GM12873 (cell line): Measurements from ENCODE around the gene RCAN1.

Experiments used
- TF ChIP-seq, protein P1 (sequence below): IDR thresholded peaks from 2 replicates; pipeline ENCODE4 v1.5.1; 2012; ENCODE audit warnings: low read depth, mild to moderate bottlenecking, moderate library complexity, low read length, control low read depth; ENCODE audit not compliant: insufficient read depth; ENCODE audit errors: missing control alignments

The RCAN1 gene

DNA sequence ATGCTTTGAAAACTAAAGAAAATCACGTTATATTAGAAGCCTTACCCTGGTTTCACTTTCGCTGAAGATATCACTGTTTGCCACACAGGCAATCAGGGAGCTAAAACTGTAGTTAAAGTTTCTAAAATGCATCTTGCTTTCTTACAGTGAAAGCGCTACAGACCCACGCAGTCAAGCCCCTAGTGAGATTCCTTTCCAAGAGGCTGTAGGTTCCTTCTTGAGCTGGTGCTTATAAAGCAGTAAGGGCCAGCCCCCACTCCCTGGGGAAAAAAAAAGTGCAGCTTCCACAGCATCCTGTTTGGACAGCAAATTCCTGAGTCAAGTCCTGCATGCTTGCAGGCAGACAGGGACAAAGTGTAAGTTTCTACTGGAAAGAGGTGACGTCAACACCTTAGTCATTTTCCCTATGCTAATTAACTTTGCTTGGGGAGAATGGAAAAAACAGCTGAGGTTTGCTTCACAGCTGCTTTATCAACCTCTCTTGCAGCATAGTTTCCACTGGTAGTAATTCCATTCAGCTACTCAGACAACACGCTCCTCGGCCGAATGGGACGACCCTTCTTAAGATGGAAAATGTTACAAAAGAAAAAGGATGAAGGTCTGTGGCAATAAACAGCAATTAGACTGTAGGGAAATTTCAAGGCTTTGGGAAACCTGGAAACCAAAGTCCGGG lies 88.2 kb downstream of the RCAN1 start:
- TF ChIP-seq, protein P1, sequence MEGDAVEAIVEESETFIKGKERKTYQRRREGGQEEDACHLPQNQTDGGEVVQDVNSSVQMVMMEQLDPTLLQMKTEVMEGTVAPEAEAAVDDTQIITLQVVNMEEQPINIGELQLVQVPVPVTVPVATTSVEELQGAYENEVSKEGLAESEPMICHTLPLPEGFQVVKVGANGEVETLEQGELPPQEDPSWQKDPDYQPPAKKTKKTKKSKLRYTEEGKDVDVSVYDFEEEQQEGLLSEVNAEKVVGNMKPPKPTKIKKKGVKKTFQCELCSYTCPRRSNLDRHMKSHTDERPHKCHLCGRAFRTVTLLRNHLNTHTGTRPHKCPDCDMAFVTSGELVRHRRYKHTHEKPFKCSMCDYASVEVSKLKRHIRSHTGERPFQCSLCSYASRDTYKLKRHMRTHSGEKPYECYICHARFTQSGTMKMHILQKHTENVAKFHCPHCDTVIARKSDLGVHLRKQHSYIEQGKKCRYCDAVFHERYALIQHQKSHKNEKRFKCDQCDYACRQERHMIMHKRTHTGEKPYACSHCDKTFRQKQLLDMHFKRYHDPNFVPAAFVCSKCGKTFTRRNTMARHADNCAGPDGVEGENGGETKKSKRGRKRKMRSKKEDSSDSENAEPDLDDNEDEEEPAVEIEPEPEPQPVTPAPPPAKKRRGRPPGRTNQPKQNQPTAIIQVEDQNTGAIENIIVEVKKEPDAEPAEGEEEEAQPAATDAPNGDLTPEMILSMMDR = no peak

DNA sequence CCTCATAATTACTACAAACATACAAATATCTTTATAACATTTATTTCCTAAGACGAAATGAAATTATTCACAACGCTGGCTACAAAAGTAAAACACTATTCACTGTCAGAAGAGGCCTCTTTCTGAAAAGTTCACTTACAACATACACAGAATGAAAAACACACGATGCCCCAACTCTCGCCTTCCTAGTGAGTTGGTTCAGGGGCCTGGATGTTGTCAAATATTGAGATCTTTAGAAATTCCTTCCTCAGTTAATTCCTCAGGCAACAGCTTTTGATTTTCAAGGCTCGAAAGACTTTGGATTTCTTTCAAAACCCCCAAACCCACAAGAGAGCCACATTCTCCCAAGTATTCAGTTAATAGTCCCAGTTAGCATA lies 88.7 kb downstream of the RCAN1 start:
- TF ChIP-seq, protein P1 = no peak

DNA sequence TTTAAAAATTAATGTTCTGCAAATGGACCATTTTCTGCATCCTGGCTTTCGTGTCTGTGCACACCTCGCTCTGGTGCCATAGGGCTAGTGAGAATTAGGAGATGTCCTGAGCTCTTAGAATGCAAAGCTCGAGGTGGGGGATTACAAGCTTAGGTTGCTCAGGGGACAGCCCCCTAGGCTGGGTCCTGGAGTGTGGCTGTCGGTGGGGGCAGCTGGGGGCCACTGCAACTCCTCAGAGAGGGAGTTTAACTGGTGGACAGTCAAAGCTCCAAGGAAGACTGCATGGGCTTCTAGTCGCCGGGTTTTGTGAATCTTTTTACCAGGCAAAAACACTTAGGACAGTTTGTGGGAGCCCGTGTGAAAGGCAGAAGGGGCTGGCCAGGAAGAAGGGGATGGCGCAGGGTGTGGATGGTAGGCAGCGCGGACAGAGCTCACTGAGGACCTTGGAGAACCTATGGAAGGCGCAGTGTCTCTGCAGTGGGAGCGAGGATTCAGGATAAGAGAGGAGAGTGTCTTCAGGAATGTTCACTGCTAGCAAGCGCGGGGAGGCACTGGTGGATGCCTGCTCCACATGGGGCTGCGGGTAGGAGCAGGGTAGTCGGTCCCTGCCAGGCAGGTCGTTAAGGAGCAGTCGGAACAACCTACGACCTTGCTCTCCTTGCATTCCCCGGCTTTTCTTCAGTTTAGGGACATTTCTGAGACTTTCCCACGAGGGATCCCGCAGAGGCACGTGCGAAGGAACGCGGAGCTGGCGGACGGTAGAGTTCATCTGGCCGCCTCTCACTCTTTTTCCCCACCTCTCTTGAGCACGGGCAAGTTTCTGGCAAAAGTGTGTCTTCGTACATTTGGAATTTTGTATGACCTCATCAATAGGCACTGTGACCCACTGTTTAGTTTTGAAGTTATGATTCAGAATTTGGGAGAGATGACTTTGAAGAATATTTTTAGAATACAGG lies 90.0 kb downstream of the RCAN1 start:
- TF ChIP-seq, protein P1 = no peak

DNA sequence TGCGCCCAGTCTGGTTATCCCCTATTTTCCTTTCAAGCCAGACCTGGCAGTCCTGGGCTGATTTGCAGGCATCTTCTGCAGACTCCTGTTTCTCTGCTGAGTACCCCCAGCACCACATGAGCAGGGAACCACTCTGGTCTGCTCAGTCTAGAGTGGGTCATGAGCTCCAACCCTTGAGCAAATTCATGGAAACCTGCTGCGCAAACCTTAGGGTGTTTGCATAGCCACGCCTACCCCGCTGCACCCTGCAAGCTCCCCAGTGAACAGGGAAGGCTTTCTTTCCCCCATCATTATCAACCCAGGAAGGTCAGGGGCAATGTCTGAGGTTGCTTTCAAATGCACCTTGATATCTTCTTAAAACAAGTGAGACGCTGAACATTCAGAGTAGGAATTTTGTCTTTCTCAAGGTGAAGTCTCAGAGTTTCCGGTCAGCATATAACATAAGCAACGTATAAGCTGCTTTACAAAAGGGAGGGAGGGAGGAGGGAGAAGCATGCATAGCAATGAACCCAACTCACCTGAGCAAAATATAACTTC lies 91.8 kb downstream of the RCAN1 start:
- TF ChIP-seq, protein P1 = no peak

DNA sequence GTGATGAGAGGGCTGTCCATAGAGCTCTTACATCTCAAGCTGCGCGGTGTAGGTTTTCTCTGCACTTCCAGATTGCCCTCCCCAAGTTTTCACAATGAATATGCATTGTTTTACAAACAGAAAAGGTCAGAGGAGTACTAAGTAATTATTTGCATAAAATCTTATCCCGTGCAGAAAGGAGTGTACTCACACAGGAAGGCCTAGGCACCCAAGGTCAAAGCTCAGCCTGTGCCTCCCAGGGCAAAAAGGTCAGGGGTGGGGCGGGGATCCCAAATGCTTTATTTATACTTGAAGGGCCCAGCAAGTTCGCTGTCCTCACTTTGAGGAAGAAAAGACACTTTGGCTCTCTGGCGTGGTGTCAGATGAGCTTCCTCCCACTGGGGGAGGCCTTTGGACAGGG lies 92.6 kb downstream of the RCAN1 start:
- TF ChIP-seq, protein P1 = no peak

DNA sequence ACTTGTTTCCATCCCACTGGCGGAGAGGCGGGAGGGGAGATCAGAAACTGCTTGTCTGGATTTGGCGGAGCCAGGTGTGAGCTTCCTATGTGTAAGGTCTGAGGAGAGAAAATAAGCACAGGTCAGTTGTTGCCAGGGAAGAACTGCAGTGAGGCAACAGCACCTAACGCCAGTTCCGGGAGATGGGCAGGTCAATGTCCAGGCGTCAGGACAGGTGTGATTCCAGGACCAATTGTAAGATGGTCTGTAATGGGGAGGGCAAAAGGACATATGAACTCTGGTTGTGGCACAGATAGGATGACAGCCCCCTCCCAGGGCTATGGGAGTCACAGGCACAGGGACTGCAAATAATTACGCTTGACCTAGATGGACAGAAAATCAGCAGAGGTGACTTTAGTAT lies 93.4 kb downstream of the RCAN1 start:
- TF ChIP-seq, protein P1 = no peak
